Nephron progenitor cell (in vitro differentiated cells): ENCODE data around the gene NFATC3.

ENCODE experiments used
- DNase-seq: peaks from one replicate; pipeline ENCODE4 v3.0.0; 2021
- H3K27ac Mint-ChIP-seq: 2 replicates; pipeline ENCODE4 v1.8.0; 2021; ENCODE audit warnings: mild to moderate bottlenecking, moderate library complexity, mixed read lengths
- H3K27me3 Mint-ChIP-seq: 2 replicates; pipeline ENCODE4 v1.8.0; 2021; ENCODE audit warnings: mild to moderate bottlenecking, low read depth, mixed read lengths; ENCODE audit not compliant: poor library complexity
- H3K36me3 Mint-ChIP-seq: 2 replicates; pipeline ENCODE4 v1.8.0; 2021; ENCODE audit warnings: low read depth, mixed read lengths
- H3K4me1 Mint-ChIP-seq: 2 replicates; pipeline ENCODE4 v1.8.0; 2021; ENCODE audit warnings: mixed read lengths
- H3K4me3 Mint-ChIP-seq: 2 replicates; pipeline ENCODE4 v1.8.0; 2021; ENCODE audit warnings: mild to moderate bottlenecking, moderate library complexity, mixed read lengths
- H3K9me3 Mint-ChIP-seq: 2 replicates; pipeline ENCODE4 v1.8.0; 2021; ENCODE audit warnings: mild to moderate bottlenecking, moderate library complexity, mixed read lengths
- CTCF ChIP-seq: fragments of 200-600 bp; sonication (generic); IDR thresholded peaks from 2 replicates; pipeline ENCODE4 v1.5.0; 2021; ENCODE audit warnings: antibody characterized with exemption

NFATC3 gene

GRCh38 chr16:68238029-68238345, 152.8 kb downstream of the NFATC3 start:
- H3K4me1 Mint-ChIP-seq: peaks cover 30% of the 10 kb centered on the region
- DNase-seq: no peak
- H3K4me3 Mint-ChIP-seq: peak overlapping the region; percentile 81
- peaks cover 56% of the 10 kb centered on the region for H3K27me3 Mint-ChIP-seq
- TF ChIP-seq CTCF: no peak
- peaks cover 4% of the 10 kb centered on the region for H3K9me3 Mint-ChIP-seq
- peak overlapping the region; percentile 31 for H3K27ac Mint-ChIP-seq
- no peaks in the 10 kb centered on the region for H3K36me3 Mint-ChIP-seq

GRCh38 chr16:68242085-68242484, 156.9 kb downstream of the NFATC3 start:
- H3K36me3 Mint-ChIP-seq: no peaks in the 10 kb centered on the region
- H3K27ac Mint-ChIP-seq: no peak overlapping the region
- no peak overlapping the region for H3K4me3 Mint-ChIP-seq

GRCh38 chr16:68242926-68243858, 158.0 kb downstream of the NFATC3 start:
- no peak for DNase-seq
- Mint-ChIP-seq H3K27me3 (peaks cover 29% of the 10 kb centered on the region), H3K27ac (no peak overlapping the region), H3K36me3 (no peaks in the 10 kb centered on the region), H3K9me3 (peaks cover 4% of the 10 kb centered on the region), H3K4me1 (peaks cover 26% of the 10 kb centered on the region), H3K4me3 (peak overlapping the region; percentile 98)
- TF ChIP-seq CTCF: no peak

More at GRCh38 chr16:68242085-68242484, 156.9 kb downstream of the NFATC3 start:
- peaks cover 4% of the 10 kb centered on the region for H3K9me3 Mint-ChIP-seq
- peaks cover 35% of the 10 kb centered on the region for H3K27me3 Mint-ChIP-seq
- no peak for DNase-seq
- H3K4me1 Mint-ChIP-seq: peaks cover 22% of the 10 kb centered on the region
- no peak for TF ChIP-seq CTCF

- no peak for TF ChIP-seq CTCF
- Mint-ChIP-seq H3K4me3 (peak overlapping the region; percentile 98), H3K27ac (no peak overlapping the region), H3K9me3 (no peaks in the 10 kb centered on the region), H3K27me3 (peaks cover 22% of the 10 kb centered on the region), H3K36me3 (peaks cover 3% of the 10 kb centered on the region), H3K4me1 (peaks cover 26% of the 10 kb centered on the region)
- no peak for DNase-seq
Observed at GRCh38 chr16:68244481-68244902, 159.3 kb downstream of the NFATC3 start.

- Mint-ChIP-seq H3K4me3 (peak within 1 kb of the TSS; percentile 98), H3K36me3 (peaks cover 10% of the 10 kb centered on the region)
Observed at GRCh38 chr16:68244903-68245853, 160.0 kb downstream of the NFATC3 start, which contains the start of gene PLA2G15. Gene PLA2G15 (plus strand): TSS chr16:68245373. CDS start chr16:68245427, 54 bp downstream.

More at GRCh38 chr16:68244903-68245853, 160.0 kb downstream of the NFATC3 start, which contains the start of gene PLA2G15:
- Mint-ChIP-seq H3K27ac (no peak within 1 kb of the TSS), H3K27me3 (peaks cover 22% of the 10 kb centered on the region), H3K9me3 (no peaks in the 10 kb centered on the region), H3K4me1 (peaks cover 26% of the 10 kb centered on the region)
- no peak for TF ChIP-seq CTCF
- peak; percentile 98 for DNase-seq
